ENCODE data around the gene TAF1C. TPM values are rescaled to one million over a fixed set of nuclear protein-coding genes. Genes with fewer than 3 reads are reported as not detected.

TAF1C gene
- total RNA-seq, 2 experiments from 2014 or later = 53.4 to 62.3 TPM

- Mint-ChIP-seq H3K9me3 (ENCODE audit: insufficient read depth) (no peaks in the 10 kb centered on the region), H3K36me3 (ENCODE audit: low read depth) (no peaks in the 10 kb centered on the region), H3K27me3 (ENCODE audit: low read depth) (peaks cover under 1% of the 10 kb centered on the region), H3K4me3 (peak overlapping the region; percentile 96), H3K4me1 (ENCODE audit: low read depth) (peaks cover 30% of the 10 kb centered on the region), H3K27ac (peak overlapping the region; percentile 89)
- CTCF ChIA-PET = interaction anchor here (1.1 kb wide), 1 partner anchor 27 kb away, joined by 3 read pairs; the partner anchor contains the start of gene MBTPS1
- DNase-seq = no peak
- POLR2A ChIA-PET = interaction anchor here (3.2 kb wide), 1 partner anchor 27 kb away, joined by 13 read pairs; the partner anchor contains the start of gene MBTPS1
- no peak for ATAC-seq
Observed at GRCh38 chr16:84143784-84144199, 43.1 kb downstream of the TAF1C start.

- no peaks in the 10 kb centered on the region for H3K27me3 Mint-ChIP-seq (ENCODE audit: low read depth)
- no peak overlapping the region for H3K27ac Mint-ChIP-seq
- ATAC-seq (no peak), DNase-seq (no peak)
- no peaks in the 10 kb centered on the region for H3K9me3 Mint-ChIP-seq (ENCODE audit: insufficient read depth)
- H3K4me1 Mint-ChIP-seq (ENCODE audit: low read depth) = peaks cover 35% of the 10 kb centered on the region
- POLR2A ChIA-PET = interaction anchor here (3.2 kb wide), 1 partner anchor 26 kb away, joined by 13 read pairs; the partner anchor contains the start of gene MBTPS1
- CTCF ChIA-PET = interaction anchor here (1.1 to 3.2 kb wide), 3 partner anchors 26 to 58 kb away, joined by 3 to 23 read pairs (median 14); partner anchors contain the start of gene MBTPS1
- H3K4me3 Mint-ChIP-seq = peak overlapping the region; percentile 19
- H3K36me3 Mint-ChIP-seq (ENCODE audit: low read depth) = no peaks in the 10 kb centered on the region
Observed at GRCh38 chr16:84143081-84143480, 43.8 kb downstream of the TAF1C start.

- Mint-ChIP-seq H3K4me1 (ENCODE audit: low read depth) (peaks cover 39% of the 10 kb centered on the region), H3K9me3 (ENCODE audit: insufficient read depth) (no peaks in the 10 kb centered on the region), H3K27ac (no peak overlapping the region), H3K4me3 (no peak overlapping the region), H3K27me3 (ENCODE audit: low read depth) (no peaks in the 10 kb centered on the region), H3K36me3 (ENCODE audit: low read depth) (no peaks in the 10 kb centered on the region)
- ATAC-seq (peak; percentile 29), DNase-seq (peak; percentile 45)
- POLR2A ChIA-PET = interaction anchor here (0.6 to 3.2 kb wide), 2 partner anchors 24 to 314 kb away, joined by 3 to 13 read pairs; partner anchors contain the start of gene MBTPS1
- CTCF ChIA-PET = interaction anchor here (0.8 to 3.2 kb wide), 6 partner anchors 24 to 58 kb away, joined by 3 to 23 read pairs (median 8); partner anchors contain the start of genes MBTPS1 and TAF1C
Observed at GRCh38 chr16:84141143-84141670, 45.6 kb downstream of the TAF1C start.

GRCh38 chr16:84139628-84140258 lies 47.1 kb downstream of the TAF1C start:
- H3K36me3 Mint-ChIP-seq (ENCODE audit: low read depth) = no peaks in the 10 kb centered on the region
- H3K9me3 Mint-ChIP-seq (ENCODE audit: insufficient read depth) = no peaks in the 10 kb centered on the region
- ATAC-seq (no peak), DNase-seq (no peak)
- ChIA-PET POLR2A (interaction anchor here (2.9 kb wide), 1 partner anchor 23 kb away, joined by 16 read pairs; the partner anchor contains the start of gene MBTPS1), CTCF (interaction anchor here (1.1 to 3.1 kb wide), 4 partner anchors 23 to 55 kb away, joined by 4 to 18 read pairs (median 12); partner anchors contain the start of genes MBTPS1 and TAF1C)
- H3K4me3 Mint-ChIP-seq = no peak overlapping the region
- H3K27ac Mint-ChIP-seq = no peak overlapping the region
- no peaks in the 10 kb centered on the region for H3K27me3 Mint-ChIP-seq (ENCODE audit: low read depth)
- peaks cover 39% of the 10 kb centered on the region for H3K4me1 Mint-ChIP-seq (ENCODE audit: low read depth)

GRCh38 chr16:84138824-84139627 lies 47.8 kb downstream of the TAF1C start:
- peak overlapping the region; percentile 66 for H3K27ac Mint-ChIP-seq
- H3K4me3 Mint-ChIP-seq = no peak overlapping the region
- H3K27me3 Mint-ChIP-seq (ENCODE audit: low read depth) = no peaks in the 10 kb centered on the region
- ATAC-seq = peak; percentile 73
- H3K36me3 Mint-ChIP-seq (ENCODE audit: low read depth) = no peaks in the 10 kb centered on the region
- H3K9me3 Mint-ChIP-seq (ENCODE audit: insufficient read depth) = no peaks in the 10 kb centered on the region
- peak; percentile 61 for DNase-seq
- ChIA-PET POLR2A (interaction anchor here (1.2 to 2.9 kb wide), 2 partner anchors 15 to 22 kb away, joined by 4 to 16 read pairs; partner anchors contain the start of gene MBTPS1), CTCF (interaction anchor here (0.9 to 2.7 kb wide), 6 partner anchors 22 to 74 kb away, joined by 3 to 18 read pairs (median 4); partner anchors contain the start of genes MBTPS1 and TAF1C)
- H3K4me1 Mint-ChIP-seq (ENCODE audit: low read depth) = peaks cover 35% of the 10 kb centered on the region

GRCh38 chr16:84138500-84138823 lies 48.4 kb downstream of the TAF1C start:
- H3K9me3 Mint-ChIP-seq (ENCODE audit: insufficient read depth) = no peaks in the 10 kb centered on the region
- CTCF ChIA-PET = interaction anchor here (0.7 to 2.7 kb wide), 7 partner anchors 22 to 73 kb away, joined by 3 to 18 read pairs (median 3); partner anchors contain the start of genes MBTPS1 and TAF1C
- POLR2A ChIA-PET = interaction anchor here (0.6 to 2.9 kb wide), 3 partner anchors 15 to 23 kb away, joined by 4 to 16 read pairs (median 4); partner anchors contain the start of gene MBTPS1
- peak overlapping the region; percentile 66 for H3K27ac Mint-ChIP-seq
- no peaks in the 10 kb centered on the region for H3K36me3 Mint-ChIP-seq (ENCODE audit: low read depth)
- no peak overlapping the region for H3K4me3 Mint-ChIP-seq
- no peak for DNase-seq
- ATAC-seq = no peak
- peaks cover 32% of the 10 kb centered on the region for H3K4me1 Mint-ChIP-seq (ENCODE audit: low read depth)
- no peaks in the 10 kb centered on the region for H3K27me3 Mint-ChIP-seq (ENCODE audit: low read depth)

GRCh38 chr16:84137769-84138357 lies 49.0 kb downstream of the TAF1C start:
- H3K27me3 Mint-ChIP-seq (ENCODE audit: low read depth) = no peaks in the 10 kb centered on the region
- POLR2A ChIA-PET = interaction anchor here (0.6 to 2.9 kb wide), 3 partner anchors 14 to 22 kb away, joined by 4 to 16 read pairs (median 4); partner anchors contain the start of gene MBTPS1
- CTCF ChIA-PET = interaction anchor here (0.7 to 2.7 kb wide), 8 partner anchors 21 to 72 kb away, joined by 3 to 18 read pairs (median 3); partner anchors contain the start of genes MBTPS1 and TAF1C

GRCh38 chr16:84137287-84137686 lies 49.6 kb downstream of the TAF1C start:
- no peak overlapping the region for H3K4me3 Mint-ChIP-seq
- no peaks in the 10 kb centered on the region for H3K36me3 Mint-ChIP-seq (ENCODE audit: low read depth)
- ATAC-seq = no peak
- no peak overlapping the region for H3K27ac Mint-ChIP-seq
- POLR2A ChIA-PET = interaction anchor here (2.9 kb wide), 1 partner anchor 20 kb away, joined by 16 read pairs; the partner anchor contains the start of gene MBTPS1
- H3K27me3 Mint-ChIP-seq (ENCODE audit: low read depth) = no peaks in the 10 kb centered on the region
- CTCF ChIA-PET = interaction anchor here (1.1 to 2.7 kb wide), 3 partner anchors 50 to 72 kb away, joined by 3 to 18 read pairs (median 3); partner anchors contain the start of gene TAF1C
- no peaks in the 10 kb centered on the region for H3K9me3 Mint-ChIP-seq (ENCODE audit: insufficient read depth)
- H3K4me1 Mint-ChIP-seq (ENCODE audit: low read depth) = peaks cover 25% of the 10 kb centered on the region
- DNase-seq = no peak

More at GRCh38 chr16:84137769-84138357, 49.0 kb downstream of the TAF1C start:
- H3K36me3 Mint-ChIP-seq (ENCODE audit: low read depth) = no peaks in the 10 kb centered on the region
- H3K4me1 Mint-ChIP-seq (ENCODE audit: low read depth) = peaks cover 26% of the 10 kb centered on the region
- H3K9me3 Mint-ChIP-seq (ENCODE audit: insufficient read depth) = no peaks in the 10 kb centered on the region
- DNase-seq (no peak), ATAC-seq (no peak)
- H3K4me3 Mint-ChIP-seq = no peak overlapping the region
- H3K27ac Mint-ChIP-seq = peak overlapping the region; percentile 18

- ChIA-PET POLR2A (no interaction called here), CTCF (interaction anchor here (1.1 kb wide), 1 partner anchor 51 kb away, joined by 3 read pairs; the partner anchor contains the start of gene TAF1C)
- Mint-ChIP-seq H3K27me3 (ENCODE audit: low read depth) (no peaks in the 10 kb centered on the region), H3K27ac (no peak overlapping the region), H3K4me1 (ENCODE audit: low read depth) (peaks cover 22% of the 10 kb centered on the region), H3K9me3 (ENCODE audit: insufficient read depth) (no peaks in the 10 kb centered on the region), H3K4me3 (no peak overlapping the region), H3K36me3 (ENCODE audit: low read depth) (no peaks in the 10 kb centered on the region)
- ATAC-seq = no peak
- no peak for DNase-seq
Observed at GRCh38 chr16:84136331-84137125, 50.3 kb downstream of the TAF1C start.
